Activated T-cell treated with anti-CD3 and anti-CD28 coated beads for 48 hours (primary cell): ENCODE results near the gene FCER2.
"Not testable (repeated sequence)": the region's sequence is repeated elsewhere in the genome, so short reads cannot be mapped to it uniquely, and the experiment has no call there.

Experiments used
- DNase-seq: peaks from one replicate; pipeline ENCODE4 v3.0.0-alpha.2; 2020; ENCODE audit warnings: low read depth

The FCER2 gene

DNA sequence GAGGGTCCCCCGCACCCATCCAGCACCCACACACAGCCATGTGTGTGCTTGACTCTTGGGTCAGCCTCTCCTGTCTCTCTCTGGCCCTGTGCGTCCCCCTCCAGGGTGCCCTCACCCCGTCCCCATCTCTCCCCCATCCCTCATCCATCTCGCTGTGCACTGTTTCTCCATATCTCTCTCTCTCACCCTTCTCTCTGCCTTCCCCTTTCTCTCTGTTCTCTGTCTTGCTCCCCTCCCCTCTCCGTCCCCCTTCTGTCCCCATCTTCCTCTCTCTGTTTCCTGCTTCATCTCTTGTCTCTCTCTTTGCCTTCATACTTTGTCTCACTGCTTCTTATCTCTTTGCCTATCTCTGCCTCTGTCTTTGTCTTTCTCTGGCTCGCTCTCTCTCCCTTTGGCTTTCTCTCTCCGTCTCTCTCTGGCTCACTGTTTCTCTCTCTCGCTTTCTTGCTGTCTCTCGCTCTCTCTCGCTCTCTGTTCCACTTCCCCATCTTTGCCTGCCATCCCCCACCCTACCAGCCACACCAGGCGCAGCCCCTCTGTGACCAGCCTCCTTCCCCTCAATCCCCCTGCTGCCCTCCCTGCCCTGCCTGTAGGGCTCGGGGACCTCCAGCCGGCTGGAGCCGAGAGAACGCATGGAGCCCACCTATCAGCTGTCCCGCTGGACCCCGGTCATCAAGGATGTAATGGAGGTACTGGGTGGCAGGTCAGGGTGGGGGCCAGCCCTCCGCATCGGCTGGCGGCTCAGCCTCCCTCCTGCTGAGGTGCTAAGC, 56.1 kb downstream of the FCER2 start:
- no peak for DNase-seq

DNA sequence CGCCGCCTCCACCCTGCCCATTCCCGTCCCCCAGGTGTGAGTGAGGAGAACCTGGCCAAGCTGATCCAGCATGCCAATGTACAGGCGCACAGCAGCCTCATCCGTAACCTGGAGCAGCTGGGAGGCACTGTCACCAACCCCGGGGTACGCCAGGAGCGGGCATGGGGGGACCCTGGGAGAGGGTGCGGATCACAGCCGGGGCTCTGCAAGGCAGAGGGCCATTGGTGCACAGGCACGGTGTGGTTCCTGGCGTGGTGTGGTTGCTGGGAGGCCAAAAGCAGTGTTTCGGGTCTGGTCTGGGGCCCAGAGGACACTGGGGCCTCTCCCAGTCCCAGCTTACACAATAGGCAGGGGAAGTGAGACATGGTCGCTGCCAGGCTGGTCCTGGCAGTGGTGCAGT, 56.8 kb downstream of the FCER2 start:
- no peak for DNase-seq

DNA sequence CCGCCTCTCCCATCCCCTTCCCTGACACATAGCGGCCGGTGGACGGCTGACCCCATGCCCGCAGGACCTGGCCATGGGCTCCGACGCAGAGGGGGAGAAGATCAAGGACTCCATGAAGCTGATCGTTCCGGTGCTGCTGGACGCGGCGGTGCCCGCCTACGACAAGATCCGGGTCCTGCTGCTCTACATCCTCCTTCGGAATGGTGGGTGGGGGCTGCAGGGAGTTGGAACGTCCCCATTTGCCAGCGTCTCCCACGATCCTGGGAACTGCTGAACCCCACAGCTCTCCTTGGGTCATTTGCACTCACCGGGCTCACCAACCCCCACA, 57.4 kb downstream of the FCER2 start:
- DNase-seq, result no peak

DNA sequence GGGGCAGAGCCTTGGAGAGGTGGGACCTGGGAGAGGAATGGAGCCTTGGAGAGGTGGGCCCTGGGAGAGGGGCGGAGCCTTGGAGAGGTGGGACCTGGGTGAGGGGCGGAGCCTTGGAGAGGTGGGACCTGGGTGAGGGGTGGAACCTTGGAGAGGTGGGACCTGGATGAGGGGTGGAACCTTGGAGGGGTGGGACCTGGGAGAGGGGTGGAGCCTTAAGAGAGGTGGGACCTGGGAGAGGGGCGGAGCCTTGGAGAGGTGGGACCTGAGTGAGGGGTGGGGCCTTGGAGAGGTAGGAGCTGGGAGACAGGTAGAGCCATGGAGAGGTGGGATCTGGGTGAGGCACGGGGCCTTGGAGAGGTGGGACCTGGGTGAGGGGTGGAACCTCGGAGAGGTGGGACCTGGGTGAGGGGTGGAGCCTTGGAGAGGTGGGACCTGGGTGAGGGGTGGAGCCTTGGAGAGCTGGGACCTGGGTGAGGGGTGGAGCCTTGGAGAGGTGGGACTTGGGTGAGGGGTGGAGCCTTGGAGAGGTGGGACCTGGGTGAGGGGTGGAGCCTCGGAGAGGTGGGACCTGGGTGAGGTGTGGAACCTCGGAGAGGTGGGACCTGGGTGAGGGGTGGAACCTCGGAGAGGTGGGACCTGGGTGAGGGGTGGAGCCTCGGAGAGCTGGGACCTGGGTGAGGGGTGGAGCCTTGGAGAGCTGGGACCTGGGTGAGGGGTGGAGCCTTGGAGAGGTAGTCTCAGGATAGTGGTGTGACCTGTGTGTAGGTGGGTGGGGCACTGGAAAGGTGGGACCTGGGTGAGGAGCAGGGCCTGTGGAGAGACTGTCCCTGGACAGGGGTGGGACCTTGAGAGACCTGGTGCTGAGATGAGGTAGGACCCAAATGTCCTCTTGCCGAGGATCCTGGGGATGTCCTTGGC, 58.0 kb downstream of the FCER2 start:
- not testable (repeated sequence) for DNase-seq

DNA sequence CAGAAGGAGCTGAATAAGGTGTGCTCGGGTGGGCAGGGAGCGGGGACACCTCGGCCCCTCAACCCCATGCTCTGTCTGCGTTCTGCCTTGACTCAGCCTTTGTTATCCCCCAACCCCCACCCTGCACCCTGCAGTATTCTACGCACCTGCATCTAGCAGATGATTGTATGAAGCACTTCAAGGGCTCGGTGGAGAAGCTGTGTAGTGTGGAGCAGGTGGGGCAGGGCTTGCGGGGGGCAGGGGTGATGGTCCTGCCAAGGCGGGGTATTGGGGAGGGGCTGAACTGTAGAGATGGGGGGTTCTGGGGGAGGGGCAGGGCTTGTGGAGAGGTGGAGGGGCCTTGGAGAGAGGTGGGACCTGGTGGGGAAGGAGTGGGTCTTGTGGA, 58.9 kb downstream of the FCER2 start:
- no peak for DNase-seq

DNA sequence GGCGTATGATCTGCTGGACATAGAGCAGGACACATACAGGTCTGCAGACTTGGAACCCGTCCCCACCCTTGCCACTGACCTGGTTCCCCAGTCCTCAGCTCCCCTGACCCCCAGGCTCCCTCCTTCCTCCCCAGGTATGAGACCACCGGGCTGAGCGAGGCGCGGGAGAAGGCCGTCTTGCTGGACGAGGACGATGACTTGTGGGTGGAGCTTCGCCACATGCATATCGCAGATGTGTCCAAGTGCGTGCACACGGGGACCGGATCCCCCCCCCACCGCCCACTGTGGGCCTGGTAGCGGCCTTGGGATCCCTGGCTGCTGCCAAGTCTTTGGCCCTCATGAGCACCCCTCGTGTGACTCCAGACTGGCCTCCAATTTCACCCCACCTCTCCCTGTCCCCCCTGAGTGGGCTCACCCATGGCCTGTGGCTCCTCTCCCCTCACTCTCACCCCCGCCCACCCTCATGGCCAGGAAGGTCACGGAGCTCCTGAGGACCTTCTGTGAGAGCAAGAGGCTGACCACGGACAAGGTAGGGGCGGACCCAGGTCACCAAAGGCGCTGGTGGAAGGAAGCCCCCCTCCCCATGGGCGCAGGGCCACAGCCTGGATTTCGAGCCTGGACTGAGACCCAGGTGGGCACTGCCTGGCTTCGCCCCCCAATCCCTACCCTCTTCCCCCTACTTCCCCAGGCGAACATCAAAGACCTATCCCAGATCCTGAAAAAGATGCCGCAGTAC, 59.5 kb downstream of the FCER2 start:
- no peak for DNase-seq

GRCh38 chr19:7641290-7642276, 60.3 kb downstream of the FCER2 start:
- DNase-seq, result no peak

GRCh38 chr19:7640803-7641202, 61.1 kb downstream of the FCER2 start:
- DNase-seq, result no peak

- no peak for DNase-seq
Measured at GRCh38 chr19:7639863-7640348, 62.0 kb downstream of the FCER2 start.

DNA sequence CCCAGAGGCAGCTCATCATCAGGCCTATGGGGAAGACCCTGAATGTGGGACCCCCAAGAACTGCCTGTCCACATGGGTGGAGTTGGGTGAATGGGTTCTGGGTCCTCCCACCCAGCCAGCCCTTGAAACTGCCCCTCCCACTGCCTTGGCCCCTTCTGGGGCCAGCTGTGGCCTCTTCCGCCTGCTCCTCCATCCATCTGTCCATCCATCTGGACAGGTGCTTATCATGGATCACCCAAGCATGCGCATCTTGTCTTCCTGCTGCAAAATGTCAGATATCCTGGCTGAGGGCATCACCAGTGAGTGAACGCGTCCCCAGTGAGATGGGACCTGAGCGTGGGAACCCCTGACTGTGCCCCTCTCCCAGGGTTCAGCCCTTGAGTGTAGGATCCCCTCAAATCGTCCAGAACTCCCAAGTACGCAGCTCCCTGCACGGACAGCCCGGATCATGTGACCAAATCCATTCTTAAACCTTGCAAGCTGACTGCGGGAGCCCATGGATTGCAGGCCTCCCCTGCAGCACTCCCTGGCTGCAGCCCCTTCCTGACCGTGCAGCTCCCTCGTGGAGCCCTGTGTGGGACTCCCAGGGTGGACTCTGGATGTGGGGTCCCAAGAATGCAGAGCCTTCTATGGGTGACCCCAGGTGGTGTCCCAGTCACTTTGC, 63.0 kb downstream of the FCER2 start:
- no peak for DNase-seq
